GM12875 (cell line): ENCODE data around the gene DAZAP1.

Experiments
- H3K4me3 ChIP-seq: one replicate; pipeline ENCODE4 v1.5.1; 2011; ENCODE audit warnings: low read depth, low read length, control low read depth
- TF ChIP-seq, protein P1 (sequence below): IDR thresholded peaks from 2 replicates; pipeline ENCODE4 v1.5.1; 2011; ENCODE audit warnings: low read depth, mild to moderate bottlenecking, control low read depth, inconsistent platforms, low read length, moderate library complexity, borderline replicate concordance; ENCODE audit not compliant: insufficient read depth

The DAZAP1 gene

DNA sequence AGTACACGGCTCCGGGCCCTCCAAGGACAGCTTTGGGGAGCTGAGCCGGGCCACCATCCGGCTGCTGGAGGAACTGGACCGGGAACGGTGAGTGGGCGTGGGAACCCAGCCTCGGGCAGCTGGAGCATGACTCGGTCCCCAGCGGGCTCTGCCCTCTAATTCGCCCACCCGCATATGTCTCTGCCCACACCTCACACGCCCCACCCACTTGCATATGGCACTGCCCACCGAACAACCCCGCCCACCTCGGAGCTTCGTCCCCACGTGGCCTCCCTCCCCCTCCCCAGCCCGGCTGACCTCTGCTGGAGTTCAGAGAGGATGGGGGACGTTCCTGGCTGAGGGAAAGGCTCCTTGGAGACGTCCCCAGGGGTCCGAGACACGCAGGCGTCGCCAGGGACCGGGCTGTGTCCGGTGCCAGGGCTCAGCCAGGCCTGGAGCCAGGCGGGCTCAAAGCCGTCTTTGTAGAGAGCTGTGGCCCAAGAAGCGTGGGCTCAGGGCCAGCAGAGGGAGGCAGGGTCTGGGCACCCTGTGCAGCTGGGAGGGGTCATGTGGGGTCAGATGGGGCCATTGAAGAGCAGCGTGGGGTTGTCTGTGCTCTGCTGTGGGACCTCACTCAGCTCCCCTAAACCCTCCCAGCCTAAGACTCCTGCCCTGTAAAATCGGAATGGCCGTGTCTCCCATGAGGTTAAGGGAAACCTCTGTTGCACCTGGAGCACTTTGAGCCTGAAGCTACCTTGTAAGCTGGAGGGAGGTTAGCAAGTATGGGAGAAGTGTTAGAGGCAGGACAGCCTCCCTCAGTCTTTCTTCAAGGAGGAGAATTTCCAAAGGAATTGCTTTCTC is 46.4 kb downstream of the DAZAP1 start:
- TF ChIP-seq, protein P1, sequence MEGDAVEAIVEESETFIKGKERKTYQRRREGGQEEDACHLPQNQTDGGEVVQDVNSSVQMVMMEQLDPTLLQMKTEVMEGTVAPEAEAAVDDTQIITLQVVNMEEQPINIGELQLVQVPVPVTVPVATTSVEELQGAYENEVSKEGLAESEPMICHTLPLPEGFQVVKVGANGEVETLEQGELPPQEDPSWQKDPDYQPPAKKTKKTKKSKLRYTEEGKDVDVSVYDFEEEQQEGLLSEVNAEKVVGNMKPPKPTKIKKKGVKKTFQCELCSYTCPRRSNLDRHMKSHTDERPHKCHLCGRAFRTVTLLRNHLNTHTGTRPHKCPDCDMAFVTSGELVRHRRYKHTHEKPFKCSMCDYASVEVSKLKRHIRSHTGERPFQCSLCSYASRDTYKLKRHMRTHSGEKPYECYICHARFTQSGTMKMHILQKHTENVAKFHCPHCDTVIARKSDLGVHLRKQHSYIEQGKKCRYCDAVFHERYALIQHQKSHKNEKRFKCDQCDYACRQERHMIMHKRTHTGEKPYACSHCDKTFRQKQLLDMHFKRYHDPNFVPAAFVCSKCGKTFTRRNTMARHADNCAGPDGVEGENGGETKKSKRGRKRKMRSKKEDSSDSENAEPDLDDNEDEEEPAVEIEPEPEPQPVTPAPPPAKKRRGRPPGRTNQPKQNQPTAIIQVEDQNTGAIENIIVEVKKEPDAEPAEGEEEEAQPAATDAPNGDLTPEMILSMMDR, result no peak

GRCh38 chr19:1455002-1455335 is 47.6 kb downstream of the DAZAP1 start:
- no peak overlapping the region for H3K4me3 ChIP-seq
- TF ChIP-seq, protein P1, result no peak

More for the DNA sequence above, 46.4 kb downstream of the DAZAP1 start:
- H3K4me3 ChIP-seq, result no peak overlapping the region

GRCh38 chr19:1455336-1456120 is 48.1 kb downstream of the DAZAP1 start:
- H3K4me3 ChIP-seq, result no peak overlapping the region
- TF ChIP-seq, protein P1, result no peak

DNA sequence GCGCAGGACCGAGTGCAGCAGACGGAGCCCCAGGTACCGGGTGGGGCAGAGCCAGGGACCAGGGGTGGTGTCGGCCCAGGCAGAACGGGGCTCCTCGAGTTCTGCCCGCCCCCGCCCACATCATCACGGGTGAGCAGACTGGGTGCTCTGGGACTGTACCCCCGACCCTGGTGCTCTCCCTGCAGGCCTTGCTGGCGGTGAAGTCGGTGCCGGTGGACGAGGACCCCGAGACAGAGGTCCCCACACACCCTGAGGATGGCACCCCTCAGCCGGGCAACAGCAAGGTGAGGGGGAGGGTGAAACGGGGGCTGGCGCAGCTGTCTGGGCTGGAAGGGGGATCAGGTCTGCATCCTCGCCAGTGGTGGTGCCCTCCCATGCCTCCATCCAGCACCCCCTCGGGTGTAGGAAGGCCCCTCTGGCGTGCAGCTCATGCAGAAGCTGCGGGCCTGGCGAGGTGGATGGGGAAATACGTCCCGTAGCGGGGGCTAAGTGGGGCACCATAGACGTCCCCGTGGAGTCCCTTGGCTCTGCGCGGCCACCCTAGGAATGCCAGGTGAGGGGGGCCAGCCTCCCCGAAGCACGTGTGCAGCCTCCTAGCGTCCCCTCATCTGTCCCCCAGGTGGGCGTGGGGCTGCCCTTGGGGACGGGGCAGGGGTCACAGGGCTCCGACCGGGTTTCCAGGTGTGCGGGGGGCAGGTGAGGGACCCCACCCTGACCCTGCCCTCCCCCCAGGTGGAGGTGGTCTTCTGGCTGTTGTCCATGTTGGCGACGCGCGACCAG is 48.9 kb downstream of the DAZAP1 start:
- TF ChIP-seq, protein P1, result no peak
- no peak overlapping the region for H3K4me3 ChIP-seq

DNA sequence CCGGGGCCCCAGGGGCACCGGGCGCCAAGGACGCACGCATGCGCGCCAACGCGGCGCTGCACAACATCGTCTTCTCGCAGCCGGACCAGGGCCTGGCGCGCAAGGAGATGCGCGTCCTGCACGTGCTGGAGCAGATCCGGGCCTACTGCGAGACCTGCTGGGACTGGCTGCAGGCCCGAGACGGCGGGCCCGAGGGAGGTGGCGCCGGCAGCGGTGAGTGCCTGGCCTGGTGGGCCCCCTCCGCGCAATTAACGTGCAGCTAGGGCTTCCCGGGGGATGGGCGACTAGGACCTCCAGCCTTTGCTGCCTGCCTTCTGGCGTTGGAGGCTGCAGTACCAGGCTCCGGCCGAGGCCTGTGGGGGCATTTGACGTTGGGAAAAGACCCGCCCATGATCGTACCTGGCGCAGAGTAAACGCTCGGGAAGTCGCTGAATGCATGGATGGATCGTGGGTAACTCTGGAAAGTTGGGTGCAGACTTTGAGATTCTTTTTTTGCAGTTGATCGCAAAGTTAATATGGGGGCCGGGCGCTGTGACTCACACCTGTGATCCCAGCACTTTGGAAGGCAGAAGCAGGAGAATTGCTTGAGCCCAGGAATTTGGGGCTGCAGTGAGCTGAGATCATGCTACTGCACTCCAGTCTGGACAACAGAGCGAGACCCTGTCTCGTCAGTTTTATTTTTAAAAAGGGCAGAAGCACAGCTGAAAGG is 49.8 kb downstream of the DAZAP1 start:
- no peak overlapping the region for H3K4me3 ChIP-seq
- TF ChIP-seq, protein P1, result no peak

DNA sequence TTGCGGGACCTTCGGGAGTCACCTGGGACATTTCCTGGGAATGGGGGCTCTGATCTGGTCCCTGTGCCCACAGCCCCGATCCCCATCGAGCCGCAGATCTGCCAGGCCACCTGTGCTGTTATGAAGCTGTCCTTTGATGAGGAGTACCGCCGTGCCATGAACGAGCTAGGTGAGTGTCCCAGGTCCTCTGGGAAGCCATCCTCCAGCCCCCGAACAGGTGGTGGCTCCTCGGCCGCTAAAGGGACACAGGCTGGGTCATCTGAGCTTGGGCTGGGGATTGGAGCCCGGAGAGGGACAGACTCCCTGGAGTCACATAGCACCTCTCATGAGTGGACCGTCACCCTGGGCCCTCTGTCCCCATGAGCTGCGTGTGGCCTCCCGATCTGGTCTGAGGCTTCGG is 50.5 kb downstream of the DAZAP1 start:
- no peak overlapping the region for H3K4me3 ChIP-seq

More for the DNA sequence above, 50.5 kb downstream of the DAZAP1 start:
- TF ChIP-seq, protein P1, result no peak
